Measurements from ENCODE around the gene SLC16A2.

DNA sequence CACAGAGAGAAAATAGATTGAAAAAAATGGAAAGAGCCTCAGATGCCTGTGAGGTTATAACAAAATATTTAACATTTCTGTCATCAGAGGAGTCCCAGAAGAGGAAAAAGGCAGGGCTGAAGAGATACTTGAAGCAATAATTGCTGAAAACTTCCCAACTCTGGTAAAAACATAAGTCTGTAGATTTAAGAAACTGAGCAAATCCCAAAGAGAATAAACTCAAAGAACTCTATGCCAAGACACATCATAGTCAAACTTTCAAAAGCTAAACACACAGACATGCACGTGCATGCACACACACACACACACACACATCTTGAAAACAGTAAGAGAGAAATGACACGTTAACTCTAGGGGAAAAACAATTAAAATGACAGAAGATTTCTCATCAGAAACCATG lies 94.1 kb downstream of the SLC16A2 start:
- TF ChIP-seq ZNF274 (IDR thresholded peaks at IDR 0.05; ENCODE audit: low read depth, low read length) (no peak), SUZ12 (IDR thresholded peaks at IDR 0.05; ENCODE audit: extremely low read depth, insufficient read depth, insufficient read length) (no peak), YY1 (IDR thresholded peaks at IDR 0.05; ENCODE audit: insufficient read depth, insufficient read length) (no peak)
